ENCODE measurements around the gene PROM1. TPM values are rescaled to one million over a fixed set of nuclear protein-coding genes. Genes with fewer than 3 reads are reported as not detected.

The PROM1 gene
- total RNA-seq, 1 experiment from 2014 or later, result 65.1 TPM

GRCh38 chr4:16100833-16101232, 17.0 kb upstream of the PROM1 start (continued):
- no peak for TF ChIP-seq ZNF532 (CRISPR knock-in tag; IDR thresholded peaks at IDR 0.05; ENCODE audit: borderline replicate concordance)

- DNase-seq (ENCODE audit: low spot score), result peak; percentile 25
- Mint-ChIP-seq H3K27ac (no peak overlapping the region; the same call in 1 of the 2 replicates), H3K27me3 (ENCODE audit: low read depth) (peaks cover 4% of the 10 kb centered on the region), H3K4me1 (peaks cover 11% of the 10 kb centered on the region), H3K9me3 (peaks cover 8% of the 10 kb centered on the region), H3K36me3 (no peaks in the 10 kb centered on the region), H3K4me3 (no peak overlapping the region)
- ChIA-PET CTCF (interaction anchor here (1.5 kb wide), 1 partner anchor 113 kb away, joined by 4 read pairs; no protein-coding TSS in a partner anchor), POLR2A (no interaction called here)
- no peak for TF ChIP-seq IRF1 (CRISPR knock-in tag; IDR thresholded peaks at IDR 0.05)
- no peak for TF ChIP-seq FOXJ3 (CRISPR knock-in tag; IDR thresholded peaks at IDR 0.05; ENCODE audit: borderline replicate concordance)
- no peak for TF ChIP-seq ERG (CRISPR knock-in tag; IDR thresholded peaks at IDR 0.05)
- TF ChIP-seq SMAD3 (CRISPR knock-in tag; IDR thresholded peaks at IDR 0.05; ENCODE audit: borderline replicate concordance), result no peak
- ATAC-seq, result peak; percentile 94
These were observed 9.0 kb upstream of the PROM1 start for GRCh38 chr4:16092682-16093319.

- H3K27me3 Mint-ChIP-seq (ENCODE audit: low read depth), result peaks cover 17% of the 10 kb centered on the region
- no peak for DNase-seq (ENCODE audit: low spot score)
- no peak overlapping the region for H3K27ac Mint-ChIP-seq
- no peaks in the 10 kb centered on the region for H3K36me3 Mint-ChIP-seq
- H3K4me1 Mint-ChIP-seq, result peaks cover 15% of the 10 kb centered on the region
- no peak for ATAC-seq
- ChIA-PET POLR2A (no interaction called here), CTCF (interaction anchor here (1.2 kb wide), 1 partner anchor 107 kb away, joined by 4 read pairs; no protein-coding TSS in a partner anchor)
- peaks cover 8% of the 10 kb centered on the region for H3K9me3 Mint-ChIP-seq
- H3K4me3 Mint-ChIP-seq, result no peak overlapping the region
- TF ChIP-seq RELA (CRISPR knock-in tag; IDR thresholded peaks at IDR 0.05; ENCODE audit: borderline replicate concordance) (no peak), NR1H2 (CRISPR knock-in tag; IDR thresholded peaks at IDR 0.05) (no peak), FOXP4 (CRISPR knock-in tag; IDR thresholded peaks at IDR 0.05) (no peak), NR2C2 (CRISPR knock-in tag; IDR thresholded peaks at IDR 0.05) (no peak), ARID4B (CRISPR knock-in tag; IDR thresholded peaks at IDR 0.05; ENCODE audit: borderline replicate concordance) (no peak), JUN (CRISPR knock-in tag; IDR thresholded peaks at IDR 0.05) (no peak), RORB (CRISPR knock-in tag; IDR thresholded peaks at IDR 0.05) (no peak), ETV6 (CRISPR knock-in tag; IDR thresholded peaks at IDR 0.05) (no peak), TEAD1 (CRISPR knock-in tag; IDR thresholded peaks at IDR 0.05) (no peak), ZNF281 (CRISPR knock-in tag; IDR thresholded peaks at IDR 0.05) (no peak), ZBTB21 (CRISPR knock-in tag; IDR thresholded peaks at IDR 0.05; ENCODE audit: borderline replicate concordance) (no peak)
These were observed 6.4 kb upstream of the PROM1 start for GRCh38 chr4:16090096-16090705.
